SK-N-SH (cell line): ENCODE results near the gene MESP1. TPM values are rescaled to one million over a fixed set of nuclear protein-coding genes. Genes with fewer than 3 reads are reported as not detected.

Experiments used
- CTCF ChIA-PET: fragments of 300-600, 350-600 bp; formaldehyde crosslinking; extraction: SDS; loops from one replicate; lab custom pipeline; 2021; lab: Yijun Ruan, JAX
- POLR2A ChIA-PET: fragments of 350-600 bp; sonication (Branson Sonifier 250); formaldehyde crosslinking; extraction: SDS; loops from one replicate; lab custom pipeline; 2020; ENCODE audit warnings: antibody characterized with exemption, inconsistent platforms; lab: Yijun Ruan, JAX
- DNase-seq: peaks from one replicate; pipeline ENCODE4 v3.0.0; 2012
- H2AFZ ChIP-seq: fragments of 200-600 bp; sonication (generic); 2 replicates; pipeline ENCODE4 v1.8.1; 2016; ENCODE audit warnings: antibody characterized with exemption, mild to moderate bottlenecking, low read depth
- H3F3A ChIP-seq: fragments of 200-600 bp; sonication (generic); replicated peaks from 2 replicates; pipeline ENCODE3; 2016; ENCODE audit warnings: antibody characterized with exemption, mild to moderate bottlenecking; ENCODE audit not compliant: insufficient read depth
- H3K27ac ChIP-seq, 2 experiments: fragments of 200-500 bp in 1 of 2; fragments of 200-600 bp in 1 of 2; sonication (Bioruptor generic) in 1 of 2; sonication (generic), shearing (Covaris generic) in 1 of 2; 2 replicates each; pipeline versions ENCODE4 v1.5.1 to v1.6.1; 2014 to 2016; ENCODE audit warnings: low read depth in 2 of 2, inconsistent platforms in 1 of 2, low read length in 1 of 2, mild to moderate bottlenecking in 1 of 2, mixed read lengths in 1 of 2
- H3K27me3 ChIP-seq: fragments of 200-600 bp; sonication (generic), shearing (Covaris generic); 2 replicates; pipeline ENCODE4 v1.6.1; 2016; ENCODE audit warnings: mixed run types; ENCODE audit not compliant: insufficient read depth
- H3K36me3 ChIP-seq, 2 experiments: fragments of 200-500 bp in 1 of 2; fragments of 200-600 bp in 1 of 2; sonication (Bioruptor generic) in 1 of 2; sonication (generic) in 1 of 2; replicated peaks in 1 of 2; 2 replicates each; pipeline versions ENCODE3 to v1.5.1; 2014 to 2016; ENCODE audit warnings: low read length in 1 of 2, mild to moderate bottlenecking in 1 of 2; ENCODE audit not compliant: insufficient read depth in 2 of 2, control insufficient read depth in 1 of 2
- H3K4me1 ChIP-seq, 2 experiments: fragments of 200-500 bp in 1 of 2; fragments of 200-600 bp in 1 of 2; sonication (Bioruptor generic) in 1 of 2; sonication (generic), shearing (Covaris generic) in 1 of 2; 2 replicates each; pipeline versions ENCODE4 v1.5.1 to v1.6.1; 2014 to 2016; ENCODE audit warnings: low read depth in 1 of 2, low read length in 1 of 2, mixed run types in 1 of 2; ENCODE audit not compliant: insufficient read depth in 2 of 2, control insufficient read depth in 1 of 2
- H3K4me2 ChIP-seq: fragments of 200-600 bp; sonication (generic), shearing (Covaris generic); 2 replicates; pipeline ENCODE4 v1.6.1; 2017; ENCODE audit warnings: mixed run types
- H3K4me3 ChIP-seq, 2 experiments: fragments of 200-500 bp in 1 of 2; fragments of 200-600 bp in 1 of 2; sonication (Bioruptor generic) in 1 of 2; sonication (generic), shearing (Covaris generic) in 1 of 2; 2 replicates each; pipeline versions ENCODE4 v1.5.1 to v1.8.1; 2014 to 2016; ENCODE audit warnings: low read depth in 2 of 2, inconsistent platforms in 1 of 2, low read length in 1 of 2, mild to moderate bottlenecking in 1 of 2, mixed read lengths in 1 of 2, moderate library complexity in 1 of 2
- H3K79me2 ChIP-seq: fragments of 200-600 bp; sonication (generic); 2 replicates; pipeline ENCODE4 v1.8.1; 2017; ENCODE audit warnings: mild to moderate bottlenecking; ENCODE audit not compliant: insufficient read depth
- H3K9ac ChIP-seq: fragments of 200-600 bp; sonication (generic); 2 replicates; pipeline ENCODE4 v1.6.1; 2017; ENCODE audit warnings: mixed run types
- H3K9me2 ChIP-seq: fragments of 200-600 bp; sonication (generic); 2 replicates; pipeline ENCODE4 v1.6.1; 2017; ENCODE audit warnings: mixed run types
- H3K9me3 ChIP-seq: fragments of 200-600 bp; sonication (generic); 2 replicates; pipeline ENCODE4 v1.6.1; 2017; ENCODE audit warnings: mixed run types, mild to moderate bottlenecking, moderate library complexity
- H4K20me1 ChIP-seq: fragments of 200-600 bp; sonication (generic); 2 replicates; pipeline ENCODE4 v1.6.1; 2017; ENCODE audit warnings: mild to moderate bottlenecking, mixed run types; ENCODE audit not compliant: insufficient read depth
- EZH2phosphoT487 ChIP-seq: fragments of 200-600 bp; sonication (generic); IDR thresholded peaks from 2 replicates; pipeline ENCODE4 v1.6.1; 2017; ENCODE audit warnings: low read depth, mixed run types, mild to moderate bottlenecking, antibody characterized with exemption, moderate library complexity, borderline replicate concordance
- FOSL2 ChIP-seq: IDR thresholded peaks from 2 replicates; pipeline ENCODE4 v1.4.0; 2012; ENCODE audit warnings: low read depth, mild to moderate bottlenecking, moderate library complexity, borderline replicate concordance
- FOXJ3 ChIP-seq: sonication (generic); formaldehyde crosslinking; IDR thresholded peaks from 2 replicates; pipeline ENCODE4 v1.5.1; 2020; ENCODE audit warnings: mild to moderate bottlenecking, missing genetic modification reagents
- FOXM1 ChIP-seq: IDR thresholded peaks from 2 replicates; pipeline ENCODE4 v1.4.0; 2012; ENCODE audit warnings: low read depth, mild to moderate bottlenecking
- GABPA ChIP-seq: IDR thresholded peaks from 2 replicates; pipeline ENCODE4 v1.4.0; 2012; ENCODE audit warnings: low read depth, mild to moderate bottlenecking
- GATA2 ChIP-seq: sonication (generic); formaldehyde crosslinking; IDR thresholded peaks from 2 replicates; pipeline ENCODE4 v1.5.0; 2020; ENCODE audit warnings: mild to moderate bottlenecking, missing genetic modification reagents
- IRF3 ChIP-seq: fragments of 150-350 bp; IDR thresholded peaks from 2 replicates; pipeline ENCODE4 v1.6.1; 2016; ENCODE audit warnings: mild to moderate bottlenecking, low read depth, low read length
- JUND ChIP-seq: IDR thresholded peaks from 2 replicates; pipeline ENCODE4 v1.4.0; 2012
- NRF1 ChIP-seq: IDR thresholded peaks from 2 replicates; pipeline ENCODE4 v1.6.1; 2012; ENCODE audit warnings: low read depth, mild to moderate bottlenecking, low read length
- POLR2AphosphoS5 ChIP-seq: IDR thresholded peaks from 2 replicates; pipeline ENCODE4 v1.6.1; 2012; ENCODE audit warnings: low read depth, low read length
- RAD21 ChIP-seq: IDR thresholded peaks from 2 replicates; pipeline ENCODE4 v1.6.1; 2012; ENCODE audit warnings: mild to moderate bottlenecking, low read length
- REST ChIP-seq: IDR thresholded peaks from 2 replicates; pipeline ENCODE4 v1.6.1; 2012; ENCODE audit warnings: mild to moderate bottlenecking, low read depth, low read length, moderate library complexity
- TAF1 ChIP-seq: IDR thresholded peaks from 2 replicates; pipeline ENCODE4 v1.6.1; 2012; ENCODE audit warnings: low read depth, mild to moderate bottlenecking, low read length, moderate library complexity, borderline replicate concordance
- TCF12 ChIP-seq: IDR thresholded peaks from 2 replicates; pipeline ENCODE4 v1.4.0; 2012
- TEAD4 ChIP-seq: IDR thresholded peaks from 2 replicates; pipeline ENCODE4 v1.4.0; 2012; ENCODE audit warnings: mild to moderate bottlenecking, borderline replicate concordance; ENCODE audit not compliant: insufficient read depth
- USF2 ChIP-seq: fragments of 150-350 bp; IDR thresholded peaks from 2 replicates; pipeline ENCODE4 v1.6.1; 2017; ENCODE audit warnings: antibody characterized with exemption, low read length, low read depth, borderline replicate concordance
- WGBS: methylation state at CpG from one replicate; pipeline ENCODE4 v1.1.6; 2017; ENCODE audit warnings: low lambda C conversion rate; 5-methylcytosine and 5-hydroxymethylcytosine counted together
- polyA plus RNA-seq, 3 experiments: library from polyadenylated mRNA; depleted of rRNA; stranded (reverse); fragments of >200 nt; gene quantifications; 2 replicates each; pipeline ENCODE4 v1.2.3, GENCODE V29; 2012
- TF ChIP-seq, protein P1 (sequence below): IDR thresholded peaks from 2 replicates; pipeline ENCODE4 v1.4.0; 2012; ENCODE audit warnings: low read depth
- TF ChIP-seq, protein P2 (sequence below): IDR thresholded peaks from 2 replicates; pipeline ENCODE4 v1.4.0; 2012; ENCODE audit warnings: low read depth, borderline replicate concordance

The MESP1 gene
- polyA plus RNA-seq, 1 of the 3 experiments (the other 2 are of a cell fraction), result 0.74 TPM

DNA sequence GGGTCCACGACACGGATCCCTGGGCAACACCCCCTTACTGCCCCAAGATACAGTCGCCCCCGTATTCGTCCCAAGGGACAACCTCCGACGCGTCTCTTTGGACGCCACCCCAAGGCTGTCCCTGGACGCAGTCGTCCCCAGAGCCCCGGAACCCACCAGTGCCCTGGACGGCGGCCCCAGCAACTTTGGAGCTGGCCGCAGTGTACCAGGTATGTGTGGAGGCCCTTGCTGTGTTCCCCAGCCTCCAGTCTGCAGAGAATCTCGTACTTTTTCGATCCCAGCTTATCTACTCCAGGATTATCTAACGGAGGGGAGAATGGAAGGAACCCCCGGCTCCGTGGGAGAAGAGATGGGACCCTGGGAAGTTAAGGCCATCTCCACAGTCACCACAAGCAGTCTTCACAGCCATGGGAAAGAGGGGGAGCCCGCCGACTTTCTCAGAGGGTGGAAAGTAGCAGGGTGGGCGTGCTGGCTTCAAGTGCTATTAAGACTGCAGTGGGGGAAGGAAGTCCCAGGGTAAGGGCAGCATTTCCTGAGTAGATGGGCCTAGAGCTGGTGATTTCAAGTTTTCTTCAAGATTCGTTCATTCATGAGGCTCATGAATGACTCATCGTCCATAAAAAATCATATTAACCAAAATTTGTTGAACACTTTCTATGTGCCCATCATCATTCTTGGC, 26.2 kb upstream of the MESP1 start:
- no peaks in the 10 kb centered on the region for H3K36me3 ChIP-seq
- WGBS, result 91% methylated on average over 24 of the region's 25 CpGs

More for the DNA sequence above, 26.2 kb upstream of the MESP1 start:
- Histone ChIP-seq H3K27me3 (no peaks in the 10 kb centered on the region), H3K4me2 (no peak overlapping the region), H3K4me1 (peaks cover 0 to 6% of the 10 kb centered on the region in 2 experiments; a peak in 1 of 4 replicates), H4K20me1 (no peaks in the 10 kb centered on the region), H3K27ac (no peak overlapping the region), H3K4me3 (no peak overlapping the region), H3F3A (no peaks in the 10 kb centered on the region), H3K9ac (no peak overlapping the region), H3K79me2 (no peaks in the 10 kb centered on the region), H3K9me3 (no peaks in the 10 kb centered on the region), H3K9me2 (no peaks in the 10 kb centered on the region), H2AFZ (no peak overlapping the region)
- no peak for DNase-seq
- TF ChIP-seq GABPA, result no peak
- no peak for TF ChIP-seq JUND
- TF ChIP-seq FOSL2, result no peak; the same call in 1 of the 2 replicates
- no peak for TF ChIP-seq GATA2 (CRISPR knock-in tag)
- TF ChIP-seq, protein P1, sequence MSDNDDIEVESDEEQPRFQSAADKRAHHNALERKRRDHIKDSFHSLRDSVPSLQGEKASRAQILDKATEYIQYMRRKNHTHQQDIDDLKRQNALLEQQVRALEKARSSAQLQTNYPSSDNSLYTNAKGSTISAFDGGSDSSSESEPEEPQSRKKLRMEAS, result no peak
- TF ChIP-seq POLR2AphosphoS5, result no peak
- no peak for TF ChIP-seq NRF1
- no peak for TF ChIP-seq TCF12
- TF ChIP-seq USF2, result no peak
- no peak for TF ChIP-seq TEAD4
- no peak for TF ChIP-seq RAD21
- no peak for TF ChIP-seq FOXM1
- no peak for TF ChIP-seq REST
- TF ChIP-seq FOXJ3, result no peak
- TF ChIP-seq, protein P2, sequence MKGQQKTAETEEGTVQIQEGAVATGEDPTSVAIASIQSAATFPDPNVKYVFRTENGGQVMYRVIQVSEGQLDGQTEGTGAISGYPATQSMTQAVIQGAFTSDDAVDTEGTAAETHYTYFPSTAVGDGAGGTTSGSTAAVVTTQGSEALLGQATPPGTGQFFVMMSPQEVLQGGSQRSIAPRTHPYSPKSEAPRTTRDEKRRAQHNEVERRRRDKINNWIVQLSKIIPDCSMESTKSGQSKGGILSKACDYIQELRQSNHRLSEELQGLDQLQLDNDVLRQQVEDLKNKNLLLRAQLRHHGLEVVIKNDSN, result no peak
- TF ChIP-seq IRF3, result no peak
- TF ChIP-seq TAF1, result no peak
- TF ChIP-seq EZH2phosphoT487, result no peak
- ChIA-PET POLR2A (interaction anchor here (1.0 kb wide), 1 partner anchor 112 kb away, joined by 3 read pairs; no protein-coding TSS in a partner anchor), CTCF (interaction anchor here (0.7 to 7.6 kb wide), 9 partner anchors 9 to 99 kb away, joined by 3 to 61 read pairs (median 5); no protein-coding TSS in a partner anchor)
